HG02884 (cell line): ENCODE measurements around the gene SCYL1.
A peak's percentile ranks its signal among the peaks of the same experiment; 100 is the strongest.
"Not testable (repeated sequence)": the region's sequence is repeated elsewhere in the genome, so short reads cannot be mapped to it uniquely, and the experiment has no call there.

Experiments
- ATAC-seq: cut with Tn5 transposase; IDR thresholded peaks from one replicate; pipeline ENCODE4 v1.9.1; 2021; ENCODE audit warnings: mild to moderate bottlenecking, moderate library complexity; ENCODE audit not compliant: unreplicated experiment

The SCYL1 gene

DNA sequence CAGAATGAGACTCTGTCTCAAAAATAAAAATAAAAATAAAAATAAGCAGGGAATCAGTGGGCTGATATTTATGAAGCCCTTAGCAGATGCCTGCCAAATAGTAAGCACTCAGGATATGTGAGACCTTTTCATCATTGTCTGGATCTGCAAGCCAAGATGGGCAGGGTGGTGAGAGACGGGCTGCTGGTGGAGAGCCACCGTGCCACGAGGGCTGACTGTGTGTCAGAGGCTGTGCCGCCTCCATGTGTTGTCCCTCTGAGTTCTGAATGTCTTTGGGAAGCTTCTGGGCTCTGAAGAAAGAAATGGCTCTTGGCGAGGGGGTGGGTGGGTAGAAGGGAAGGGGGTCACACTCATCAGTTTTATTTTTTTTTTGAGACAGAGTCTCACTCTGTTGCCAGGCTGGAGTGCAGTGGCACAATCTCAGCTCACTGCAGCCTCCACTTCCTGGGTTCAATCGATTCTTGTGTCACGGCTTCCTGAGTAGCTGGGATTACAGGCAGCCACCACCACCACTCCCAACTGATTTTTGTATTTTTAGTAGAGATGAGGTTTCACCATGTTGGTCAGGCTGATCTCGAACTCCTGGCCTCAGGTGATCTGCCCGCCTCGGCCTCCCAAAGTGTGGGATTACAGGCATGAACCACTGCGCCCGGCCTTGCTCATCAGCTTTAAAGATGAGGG is 40.1 kb downstream of the SCYL1 start:
- not testable (repeated sequence) for ATAC-seq

DNA sequence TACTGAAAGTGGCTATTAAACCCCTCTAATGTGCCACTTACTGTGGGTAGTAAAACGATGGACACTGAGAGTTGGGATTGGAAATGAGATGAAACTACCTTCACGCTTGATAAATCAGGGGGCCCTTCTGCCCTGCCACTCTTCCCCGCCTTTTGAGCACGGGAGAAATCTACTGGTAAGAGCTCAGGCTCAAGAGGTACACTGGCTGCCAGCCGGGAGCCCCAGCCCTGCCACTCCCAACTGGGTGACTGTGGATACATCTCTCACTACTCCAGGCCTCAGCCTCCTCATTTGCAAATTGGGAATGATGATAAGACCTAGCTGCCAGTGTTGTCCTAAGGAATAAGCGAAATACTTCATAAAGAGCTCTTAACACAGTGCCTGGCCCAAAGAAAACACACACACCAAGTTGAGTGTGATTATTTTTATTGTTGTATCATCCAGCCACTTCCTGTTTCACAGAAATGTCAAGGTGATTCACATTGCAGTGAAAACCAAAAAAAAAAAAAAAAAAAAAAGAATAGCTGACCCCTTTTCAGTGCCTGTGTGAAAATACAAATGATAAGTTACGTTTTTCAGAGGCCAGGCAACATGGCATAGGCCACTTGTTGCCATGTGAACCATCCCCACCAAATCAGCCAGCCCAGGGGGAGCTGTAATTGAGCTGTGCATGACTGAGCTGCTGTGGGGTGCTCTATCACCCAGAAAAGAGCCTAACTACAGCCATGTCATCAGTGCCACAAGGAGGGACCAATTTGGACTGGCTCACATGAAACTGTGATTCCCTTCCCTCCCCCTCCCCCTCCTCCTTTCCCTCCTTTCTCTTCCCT is 41.0 kb downstream of the SCYL1 start:
- no peak for ATAC-seq

GRCh38 chr11:65569164-65569972 is 44.5 kb downstream of the SCYL1 start:
- ATAC-seq = no peak

- ATAC-seq = peak; percentile 56
Observed at GRCh38 chr11:65569973-65570918, 45.4 kb downstream of the SCYL1 start, which contains the start of gene ZNRD2. Gene ZNRD2, plus strand, starts transcription at chr11:65570477. Its CDS starts 15 bp downstream, at chr11:65570492.

GRCh38 chr11:65571420-65571819 is 46.5 kb downstream of the SCYL1 start:
- ATAC-seq = no peak

DNA sequence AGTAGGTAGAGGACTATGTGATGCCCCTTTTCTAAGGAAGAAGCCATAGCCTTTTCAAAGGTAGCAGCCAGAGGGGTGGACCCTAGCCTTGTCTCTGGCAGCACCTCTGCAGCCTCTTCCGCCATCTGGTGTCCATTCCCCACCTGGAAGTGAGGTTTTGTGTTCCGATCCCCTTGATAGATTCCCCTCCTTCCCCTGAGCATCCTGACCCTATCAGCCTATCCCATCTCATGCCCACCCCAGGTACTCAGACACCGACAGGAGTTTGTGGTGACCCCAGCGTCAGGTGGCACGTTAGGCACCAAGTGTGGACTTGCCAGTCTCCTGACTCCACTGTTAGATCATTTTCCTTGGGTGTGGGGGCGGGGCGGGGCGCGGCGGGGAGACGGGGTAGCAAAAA is 47.1 kb downstream of the SCYL1 start:
- no peak for ATAC-seq

GRCh38 chr11:65572356-65573051 is 47.6 kb downstream of the SCYL1 start, which contains the start of gene FAM89B:
Gene FAM89B, plus strand, starts transcription at chr11:65572538. Its CDS starts 132 bp downstream, at chr11:65572670.
- ATAC-seq = no peak

- no peak for ATAC-seq
Observed at GRCh38 chr11:65573391-65574079, 48.7 kb downstream of the SCYL1 start.

GRCh38 chr11:65574109-65574810 is 49.4 kb downstream of the SCYL1 start:
- peak; percentile 31 for ATAC-seq

GRCh38 chr11:65574811-65575567 is 50.1 kb downstream of the SCYL1 start:
- no peak for ATAC-seq

- no peak for ATAC-seq
Observed at GRCh38 chr11:65575568-65576231, 50.8 kb downstream of the SCYL1 start, which contains the start of gene EHBP1L1. Gene EHBP1L1, plus strand, starts transcription at chr11:65576053. Its CDS starts 250 bp downstream, at chr11:65576303.

DNA sequence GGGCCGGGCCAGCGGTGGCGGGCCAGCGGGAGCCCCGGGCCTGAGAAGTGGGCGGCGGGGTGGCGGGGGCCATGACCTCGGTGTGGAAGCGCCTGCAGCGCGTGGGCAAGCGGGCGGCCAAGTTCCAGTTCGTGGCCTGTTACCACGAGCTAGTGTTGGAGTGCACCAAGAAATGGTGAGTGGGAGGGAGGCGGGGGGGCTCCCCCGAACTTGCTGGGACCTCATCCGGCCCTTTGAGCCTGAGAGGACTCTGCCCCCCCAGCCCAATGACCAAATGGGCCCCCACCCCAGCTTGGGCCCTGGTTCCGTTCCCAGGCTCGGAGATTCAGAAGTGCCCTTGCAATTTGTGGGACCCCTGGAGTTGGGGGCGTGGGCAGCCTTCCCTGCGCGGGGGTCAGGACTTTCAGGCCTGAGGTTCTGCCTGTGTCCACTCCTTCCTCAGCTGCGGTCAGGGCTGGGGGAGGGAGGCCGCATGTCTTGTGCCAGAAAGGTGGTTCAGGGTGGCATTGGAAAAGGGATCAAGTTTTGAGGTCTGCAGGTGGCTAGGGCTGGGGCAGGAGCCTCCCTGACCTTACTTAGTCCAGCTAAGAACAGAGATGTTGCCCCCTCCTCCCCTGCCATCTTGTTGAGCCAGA is 51.5 kb downstream of the SCYL1 start:
- no peak for ATAC-seq

DNA sequence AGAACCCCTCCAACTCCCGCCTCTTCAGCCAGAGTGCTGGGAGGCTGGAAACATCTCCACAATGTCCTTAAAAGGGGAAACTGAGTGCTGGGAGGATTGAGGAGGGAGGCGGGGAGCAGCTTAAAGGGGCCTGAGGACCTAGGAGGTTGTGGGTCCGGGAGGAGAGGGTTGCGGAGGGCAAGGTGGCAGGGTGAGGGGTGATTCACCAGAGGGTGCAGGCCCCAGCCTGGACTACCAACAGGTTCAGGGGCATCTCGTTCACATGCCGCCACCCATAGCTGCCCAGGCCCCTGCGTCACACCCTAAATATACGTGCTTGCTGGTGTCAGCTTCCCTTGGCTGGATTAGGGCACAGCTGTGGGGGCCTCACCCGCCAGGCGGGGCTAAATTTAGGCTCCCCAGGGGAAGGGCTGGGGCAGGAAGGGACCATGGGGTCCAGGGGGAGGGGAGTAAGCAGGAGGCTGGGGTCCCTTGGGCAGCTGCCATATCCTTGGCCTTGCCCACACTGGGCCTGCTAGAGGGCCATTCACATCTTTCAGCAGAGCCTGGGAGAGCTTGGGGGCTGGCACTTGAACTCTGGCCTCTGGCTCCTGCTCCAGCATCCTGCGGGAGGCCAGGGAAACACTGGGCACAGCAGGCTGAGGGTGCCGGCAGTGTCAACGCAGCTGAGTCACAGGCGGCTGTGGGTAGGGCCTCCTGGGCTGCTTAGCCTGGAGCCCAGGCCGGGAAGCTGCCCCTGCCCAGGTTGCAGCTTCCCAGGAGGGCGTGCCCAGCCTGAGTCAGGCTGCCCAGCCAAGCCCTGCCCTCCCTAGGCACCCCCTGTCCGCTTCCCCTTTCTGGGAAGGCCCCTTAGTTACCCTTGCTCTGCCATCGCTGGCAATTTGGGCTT is 52.2 kb downstream of the SCYL1 start:
- ATAC-seq = no peak

GRCh38 chr11:65577756-65578109 is 52.9 kb downstream of the SCYL1 start:
- ATAC-seq = no peak

DNA sequence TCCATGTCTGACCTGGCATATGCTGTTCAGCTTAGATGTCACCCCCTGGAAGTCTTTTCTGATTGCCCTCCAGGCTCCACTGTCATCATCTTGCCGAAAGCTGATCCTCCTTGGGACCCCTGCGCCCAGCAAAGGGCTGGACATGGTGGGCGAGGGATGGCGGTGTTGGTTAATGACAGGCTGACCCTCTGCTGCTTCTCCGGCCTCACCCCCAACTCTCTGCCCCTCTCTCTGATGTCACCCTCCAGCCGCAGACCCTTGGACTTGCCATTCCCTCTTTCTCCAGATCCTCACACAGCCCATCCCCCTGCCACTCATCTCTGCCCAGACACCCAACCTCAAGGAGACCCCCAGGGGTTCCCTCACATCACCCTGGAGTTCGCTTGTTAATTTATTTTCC is 53.3 kb downstream of the SCYL1 start:
- no peak for ATAC-seq

DNA sequence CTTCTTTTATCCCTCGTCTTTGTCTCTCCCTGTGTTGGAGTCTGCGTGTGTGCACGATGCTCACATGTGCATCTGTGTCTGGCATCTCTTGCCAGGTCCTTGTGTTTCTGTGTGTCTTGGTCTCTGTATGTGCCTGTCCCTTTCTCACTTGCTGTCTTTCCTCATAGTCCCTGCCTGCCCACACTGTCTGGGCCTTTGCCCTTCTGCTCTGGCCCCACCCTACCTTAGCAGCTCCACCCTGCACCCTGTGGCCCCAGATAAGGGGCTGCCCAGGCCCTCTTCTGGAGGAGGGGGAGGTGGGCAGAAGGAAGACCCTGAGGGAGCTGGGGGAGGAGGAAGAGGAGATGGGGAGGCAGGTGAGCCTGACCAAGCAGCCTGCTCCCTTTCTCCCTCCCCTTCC is 53.8 kb downstream of the SCYL1 start:
- ATAC-seq = no peak
